Psoas muscle (tissue), 8 donors: Measurements from ENCODE around the gene AXIN1. TPM values are rescaled to one million over a fixed set of nuclear protein-coding genes. Genes with fewer than 3 reads are reported as not detected.
"Not testable (repeated sequence)": the region's sequence is repeated elsewhere in the genome, so short reads cannot be mapped to it uniquely, and the experiment has no call there.

Experiments used
- ATAC-seq, 4 donors: fragments of 200-7000 bp; cut with Tn5 transposase; one replicate each; pipeline ENCODE4 v1.9.1; 2020; ENCODE audit warnings: moderate library complexity in 3 of 4, mild to moderate bottlenecking in 2 of 4
- DNase-seq, 2 donors: peaks; one replicate each; pipeline ENCODE4 v3.0.0-alpha.2; 2020
- H3K27ac ChIP-seq: fragments of 200-600 bp; one replicate; pipeline ENCODE4 v1.8.0; 2022
- H3K27me3 ChIP-seq, 3 donors: fragments of 200-600 bp in 1 of 3; one replicate each; pipeline versions ENCODE4 v1.6.1 to v1.8.0; 2013 to 2022; ENCODE audit warnings: low read length in 2 of 3, mild to moderate bottlenecking in 2 of 3, moderate library complexity in 1 of 3; ENCODE audit not compliant: insufficient read depth in 3 of 3
- H3K36me3 ChIP-seq, 2 donors: fragments of 200-600 bp in 1 of 2; one replicate each; pipeline versions ENCODE4 v1.6.1 to v1.8.0; 2013 to 2022; ENCODE audit warnings: low read depth in 1 of 2, mild to moderate bottlenecking in 1 of 2, moderate library complexity in 1 of 2; ENCODE audit not compliant: insufficient read depth in 1 of 2
- H3K4me1 ChIP-seq: fragments of 200-600 bp; one replicate; pipeline ENCODE4 v1.8.0; 2022
- H3K4me3 ChIP-seq: fragments of 200-600 bp; one replicate; pipeline ENCODE4 v1.8.0; 2022; ENCODE audit warnings: mild to moderate bottlenecking
- H3K9me3 ChIP-seq: fragments of 200-600 bp; one replicate; pipeline ENCODE4 v1.8.0; 2022
- WGBS, 3 donors: extraction: QIAGEN DNeasy Blood & Tissue Kit; methylation state at CpG; one replicate each; pipeline versions ENCODE4 v1.1.6 to v1.1.7; 2013; 5-methylcytosine and 5-hydroxymethylcytosine counted together
- intact Hi-C, 2 donors: fragments of 100-400 bp; cut with DNase I; formaldehyde crosslinking; loops; one replicate each; pipeline versions ENCODE4 v1.11.0 to v1.14.2; 2022
- polyA plus RNA-seq, 3 donors: library from polyadenylated mRNA; stranded (reverse); fragments of 200-250 nt; gene quantifications; one replicate each; pipeline ENCODE4 v1.2.3, GENCODE V29; 2013
- total RNA-seq, 4 donors: library from RNA; stranded (reverse); fragmentation: NEBNext Ultra II Directional in 2 of 4; extraction: Animal tissue kit (Norgen Biotek cat#: 25700) in 2 of 4; gene quantifications; one replicate each; pipeline versions ENCODE4 v1.2.1 to v1.2.4, GENCODE V29; 2021 to 2023
- TF ChIP-seq, protein P1 (sequence below): fragments of 200-600 bp; IDR thresholded peaks from one replicate; pipeline ENCODE4 v1.8.0; 2022; ENCODE audit warnings: antibody characterized with exemption
- donor health status: healthy with polysubstance abuse.
- donor health status: DM: no; HTN: no; CAD: no; lungs with moderate emphysema.
- donor health status: Bipolar disorder and iron deficiency.
- donor health status: healthy.
- donor health status: DM: yes; HTN: yes; CAD: no.
- donor health status: DM: no; HTN: no; CAD: no.
- donor health status: DM: no; HTN: no; CAD: no.
- donor health status: DM: yes; HTN: yes; CAD: no.

AXIN1 gene
- total and polyA plus RNA-seq, 7 donors, result 12.1 to 32.3 (median 23.2) TPM

DNA sequence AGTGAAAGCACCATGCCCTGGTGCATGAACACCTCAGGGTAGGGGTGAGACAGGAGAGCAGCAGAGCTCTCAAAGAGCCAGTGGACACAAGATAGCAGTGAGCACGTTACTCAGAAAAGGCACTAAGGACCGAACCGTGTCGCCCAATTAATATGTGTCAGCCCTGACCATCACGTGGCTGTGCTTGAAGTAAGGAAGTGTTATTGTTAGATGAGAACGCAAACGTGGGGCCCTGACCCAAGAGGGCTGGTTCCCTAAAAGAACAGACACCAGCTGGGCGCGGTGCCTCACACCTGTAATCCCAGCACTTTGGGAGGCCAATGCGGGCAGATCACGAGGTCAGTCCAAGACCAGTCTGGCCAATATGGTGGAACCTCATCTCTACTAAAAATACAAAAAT is 16.3 kb downstream of the AXIN1 start:
- intact Hi-C loops, result loop anchor here in 1 of 2 donors (5.0 kb wide), 1 partner anchor 99 kb away; no protein-coding TSS in a partner anchor
- no peak overlapping the region for H3K27ac ChIP-seq
- H3K9me3 ChIP-seq, result no peaks in the 10 kb centered on the region
- DNase-seq, result no peak
- TF ChIP-seq, protein P1, sequence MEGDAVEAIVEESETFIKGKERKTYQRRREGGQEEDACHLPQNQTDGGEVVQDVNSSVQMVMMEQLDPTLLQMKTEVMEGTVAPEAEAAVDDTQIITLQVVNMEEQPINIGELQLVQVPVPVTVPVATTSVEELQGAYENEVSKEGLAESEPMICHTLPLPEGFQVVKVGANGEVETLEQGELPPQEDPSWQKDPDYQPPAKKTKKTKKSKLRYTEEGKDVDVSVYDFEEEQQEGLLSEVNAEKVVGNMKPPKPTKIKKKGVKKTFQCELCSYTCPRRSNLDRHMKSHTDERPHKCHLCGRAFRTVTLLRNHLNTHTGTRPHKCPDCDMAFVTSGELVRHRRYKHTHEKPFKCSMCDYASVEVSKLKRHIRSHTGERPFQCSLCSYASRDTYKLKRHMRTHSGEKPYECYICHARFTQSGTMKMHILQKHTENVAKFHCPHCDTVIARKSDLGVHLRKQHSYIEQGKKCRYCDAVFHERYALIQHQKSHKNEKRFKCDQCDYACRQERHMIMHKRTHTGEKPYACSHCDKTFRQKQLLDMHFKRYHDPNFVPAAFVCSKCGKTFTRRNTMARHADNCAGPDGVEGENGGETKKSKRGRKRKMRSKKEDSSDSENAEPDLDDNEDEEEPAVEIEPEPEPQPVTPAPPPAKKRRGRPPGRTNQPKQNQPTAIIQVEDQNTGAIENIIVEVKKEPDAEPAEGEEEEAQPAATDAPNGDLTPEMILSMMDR, result no peak
- WGBS, 3 donors, result 81 to 92% (median 88%) methylated on average over 11 of the region's 11 CpGs
- no peaks in the 10 kb centered on the region for H3K27me3 ChIP-seq
- H3K4me1 ChIP-seq, result peaks cover 11% of the 10 kb centered on the region
- no peak overlapping the region for H3K4me3 ChIP-seq
- H3K36me3 ChIP-seq, result no peaks in the 10 kb centered on the region
- ATAC-seq, result no peak

DNA sequence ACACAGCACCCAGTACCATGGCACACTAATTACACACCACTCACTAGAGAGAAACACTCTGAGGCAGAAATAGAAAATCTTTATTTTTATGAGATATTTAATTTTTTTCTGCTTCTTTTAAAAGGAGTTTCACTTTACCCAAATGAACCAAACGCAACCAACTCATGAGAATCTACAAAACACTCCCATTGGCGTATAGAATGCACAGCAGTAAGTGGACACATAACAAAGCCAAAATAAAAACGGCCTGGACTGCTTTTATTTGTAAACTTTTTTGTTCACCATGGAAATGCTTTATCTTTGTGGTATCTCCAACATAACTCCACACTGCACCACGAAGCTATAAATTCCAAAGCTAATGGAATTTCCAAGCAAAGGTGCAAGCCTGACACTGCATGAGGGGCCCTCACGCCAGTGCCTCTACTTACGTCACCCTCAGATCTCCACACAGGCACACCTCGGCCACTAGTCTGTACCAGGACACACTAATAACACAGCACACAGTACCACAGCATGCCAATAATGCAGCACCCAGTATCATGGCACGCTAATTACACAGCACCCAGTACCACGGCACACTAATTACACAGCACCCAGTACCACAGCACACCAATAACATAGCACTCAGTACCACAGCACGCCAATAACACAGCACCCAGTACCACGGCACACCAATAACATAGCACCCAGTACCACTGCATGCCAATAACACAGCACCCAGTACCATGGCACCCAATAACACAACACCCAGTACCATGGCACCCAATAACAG is 17.5 kb downstream of the AXIN1 start:
- ATAC-seq, H3K27ac ChIP-seq, H3K4me3 ChIP-seq, DNase-seq, H3K9me3 ChIP-seq, H3K27me3 ChIP-seq, H3K36me3 ChIP-seq: not testable (repeated sequence)
- 89 to 94% (median 94%) methylated on average over 10 to 11 of the region's 11 CpGs for WGBS, 3 donors
- H3K4me1 ChIP-seq, result peaks cover 11% of the 10 kb centered on the region
- intact Hi-C loops, result loop anchor here in 1 of 2 donors (5.0 kb wide), 1 partner anchor 98 kb away; no protein-coding TSS in a partner anchor

DNA sequence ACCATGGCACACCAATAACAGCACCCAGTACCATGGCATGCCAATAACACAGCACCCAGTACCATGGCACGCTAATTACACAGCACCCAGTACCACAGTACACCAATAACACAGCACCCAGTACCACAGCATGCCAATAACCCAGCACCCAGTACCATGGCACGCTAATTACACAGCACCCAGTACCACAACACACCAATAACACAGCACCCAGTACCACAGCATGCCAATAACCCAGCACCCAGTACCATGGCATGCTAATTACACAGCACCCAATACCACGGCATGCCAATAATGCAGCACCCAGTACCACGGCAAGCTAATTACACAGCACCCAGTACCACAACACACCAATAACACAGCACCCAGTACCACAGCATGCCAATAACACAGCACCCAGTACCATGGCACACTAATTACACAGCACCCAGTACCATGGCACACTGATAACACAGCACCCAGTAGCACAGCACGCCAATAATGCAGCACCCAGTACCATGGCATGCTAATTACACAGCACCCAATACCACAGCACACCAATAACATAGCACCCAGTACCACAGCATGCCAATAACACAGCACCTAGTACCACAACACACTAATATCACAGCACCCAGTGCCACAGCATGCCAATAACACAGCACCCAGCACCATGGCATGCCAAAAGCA is 18.2 kb downstream of the AXIN1 start:
- intact Hi-C loops, H3K9me3 ChIP-seq, H3K36me3 ChIP-seq, ATAC-seq, H3K27me3 ChIP-seq, H3K27ac ChIP-seq, H3K4me3 ChIP-seq, DNase-seq: not testable (repeated sequence)
- 98 to 99% (median 98%) methylated on average over 5 of the region's 5 CpGs for WGBS, 3 donors
- peaks cover 11% of the 10 kb centered on the region for H3K4me1 ChIP-seq

DNA sequence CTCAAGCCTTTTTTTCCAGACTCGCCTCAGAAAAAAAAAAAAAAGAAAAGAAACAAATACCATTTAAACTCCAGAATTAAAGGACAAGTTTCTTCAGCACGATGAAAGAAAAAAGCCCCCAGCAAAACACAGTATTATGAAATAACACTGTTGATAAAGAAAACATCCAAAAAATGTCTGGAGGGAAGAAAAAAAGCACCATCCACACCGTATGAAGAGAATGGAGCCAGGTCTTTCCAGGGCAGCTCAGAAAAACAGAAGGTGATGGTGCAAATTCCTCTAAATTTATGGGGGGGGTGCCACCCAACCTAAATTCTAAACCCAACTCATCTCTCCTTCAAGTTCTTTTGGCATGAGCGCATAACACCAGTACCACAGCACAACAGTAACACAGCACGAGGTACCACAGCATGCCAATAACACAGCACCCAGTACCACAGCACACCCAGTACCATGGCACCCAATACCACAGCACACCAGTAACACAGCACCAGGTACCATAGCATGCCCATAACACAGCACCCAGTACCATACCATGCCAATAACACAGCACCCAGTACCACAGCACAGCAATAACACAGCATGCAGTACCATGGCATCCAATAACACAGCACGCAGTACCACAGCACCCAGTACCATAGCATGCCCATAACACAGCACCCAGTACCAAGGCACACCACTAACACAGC is 19.0 kb downstream of the AXIN1 start:
- Histone ChIP-seq H3K36me3 (peaks cover 0 to 5% of the 10 kb centered on the region in 2 donors), H3K27me3 (no peaks in the 10 kb centered on the region), H3K27ac (no peak overlapping the region), H3K4me3 (no peak overlapping the region), H3K9me3 (no peaks in the 10 kb centered on the region), H3K4me1 (peaks cover 11% of the 10 kb centered on the region)
- DNase-seq (no peak), ATAC-seq (no peak)
- WGBS, 3 donors, result 80 to 92% (median 86%) methylated on average over 6 of the region's 6 CpGs
- intact Hi-C loops, result no loop called here
- TF ChIP-seq, protein P1, result no peak

DNA sequence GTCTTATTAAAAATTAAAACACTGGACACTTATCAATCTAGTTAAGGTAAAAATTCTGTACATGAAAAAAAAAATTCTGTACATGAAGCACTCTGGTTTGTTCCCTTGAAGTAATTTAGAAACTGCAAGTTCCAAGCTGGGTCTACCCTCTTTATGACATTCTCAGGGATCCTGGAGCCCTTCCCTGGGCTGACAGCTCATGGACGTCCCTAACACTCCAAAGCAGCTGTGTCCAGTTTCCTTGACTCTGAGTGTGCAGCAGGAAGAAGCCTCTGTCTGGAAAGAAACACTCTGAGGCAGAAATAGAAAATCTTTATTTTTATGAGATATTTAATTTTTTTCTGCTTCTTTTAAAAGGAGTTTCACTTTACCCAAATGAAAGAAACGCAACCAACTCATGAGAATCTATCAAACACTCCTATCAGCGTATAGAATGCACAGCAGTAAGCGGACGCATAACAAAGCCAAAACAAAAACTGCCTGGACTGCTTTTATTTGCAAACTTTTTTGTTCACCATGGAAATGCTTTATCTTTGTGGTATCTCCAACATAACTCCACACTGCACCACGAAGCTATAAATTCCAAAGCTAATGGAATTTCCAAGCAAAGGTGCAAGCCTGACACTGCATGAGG is 21.2 kb downstream of the AXIN1 start:
- H3K9me3 ChIP-seq, H3K36me3 ChIP-seq, DNase-seq, H3K27ac ChIP-seq, H3K4me3 ChIP-seq, ATAC-seq, H3K27me3 ChIP-seq, intact Hi-C loops: not testable (repeated sequence)
- H3K4me1 ChIP-seq, result peaks cover 13% of the 10 kb centered on the region
- WGBS, 3 donors, result 60 to 69% (median 69%) methylated on average over 6 of the region's 6 CpGs
